Hematopoietic multipotent progenitor cell treated with erythropoietin and hydrocortisone succinate and interleukin-3 and kit ligand, for 4 days (in vitro differentiated cells): ENCODE data around the gene CDH4.

ENCODE experiments used
- DNase-seq: peaks from one replicate; pipeline ENCODE4 v3.0.0-alpha.2; 2015

The CDH4 gene

DNA sequence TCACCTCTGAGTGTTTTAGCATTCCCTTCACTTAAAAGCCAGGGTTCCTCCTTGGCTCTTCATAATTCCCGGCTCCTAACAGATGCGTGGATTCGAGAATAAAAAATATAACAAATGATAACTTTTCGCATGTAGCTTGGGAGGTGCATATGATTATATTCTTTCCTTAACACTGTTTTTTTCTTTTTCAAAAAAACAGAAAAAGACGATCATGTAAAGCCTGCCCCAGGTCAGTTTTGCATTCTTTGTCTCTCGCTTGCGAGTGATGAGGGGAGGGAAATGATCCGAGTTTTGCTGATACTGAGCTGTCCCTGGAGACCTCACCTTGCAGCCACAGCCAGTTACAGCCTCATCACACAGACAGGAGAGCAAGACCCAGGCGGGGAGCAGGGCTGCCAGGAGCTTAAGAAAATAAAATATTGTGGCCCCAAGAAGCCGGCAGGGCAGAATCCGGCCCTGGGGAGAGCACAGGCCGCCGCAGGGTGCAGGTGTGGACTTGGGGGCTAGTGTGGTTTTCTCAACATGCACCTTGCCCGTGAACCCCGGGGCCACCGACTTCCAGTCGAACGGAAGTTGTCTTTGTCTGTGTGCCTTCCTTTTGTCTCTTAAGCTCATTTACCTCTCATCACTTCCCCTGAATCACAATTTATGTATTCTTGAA, 511.8 kb downstream of the CDH4 start:
- DNase-seq = no peak

DNA sequence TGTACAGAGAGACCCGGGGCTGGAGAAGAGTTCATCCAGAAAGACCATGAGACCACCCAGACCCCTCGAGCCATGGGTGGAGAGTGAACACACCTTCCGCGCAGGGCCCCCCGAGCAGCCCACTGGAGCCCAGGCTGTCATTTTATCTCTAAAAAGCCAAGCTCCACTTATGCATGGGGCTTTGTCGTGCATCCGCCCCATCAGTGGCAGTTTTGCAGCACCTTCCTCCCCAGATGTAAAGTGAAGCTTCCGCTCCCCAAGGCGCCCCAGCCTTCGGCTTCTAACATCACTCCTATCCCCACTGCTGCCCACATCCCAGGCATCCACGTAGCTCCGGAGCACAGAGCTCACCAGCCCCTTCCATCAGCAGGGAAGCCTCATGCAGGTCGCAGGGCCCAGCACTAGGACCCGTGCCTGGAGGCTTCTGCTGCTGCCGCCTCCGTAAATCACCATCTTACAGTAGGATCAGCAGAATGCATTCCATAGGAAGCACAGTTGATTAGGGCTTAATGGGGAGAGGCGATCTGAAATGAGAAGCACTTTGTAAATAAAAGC, 512.5 kb downstream of the CDH4 start:
- no peak for DNase-seq

DNA sequence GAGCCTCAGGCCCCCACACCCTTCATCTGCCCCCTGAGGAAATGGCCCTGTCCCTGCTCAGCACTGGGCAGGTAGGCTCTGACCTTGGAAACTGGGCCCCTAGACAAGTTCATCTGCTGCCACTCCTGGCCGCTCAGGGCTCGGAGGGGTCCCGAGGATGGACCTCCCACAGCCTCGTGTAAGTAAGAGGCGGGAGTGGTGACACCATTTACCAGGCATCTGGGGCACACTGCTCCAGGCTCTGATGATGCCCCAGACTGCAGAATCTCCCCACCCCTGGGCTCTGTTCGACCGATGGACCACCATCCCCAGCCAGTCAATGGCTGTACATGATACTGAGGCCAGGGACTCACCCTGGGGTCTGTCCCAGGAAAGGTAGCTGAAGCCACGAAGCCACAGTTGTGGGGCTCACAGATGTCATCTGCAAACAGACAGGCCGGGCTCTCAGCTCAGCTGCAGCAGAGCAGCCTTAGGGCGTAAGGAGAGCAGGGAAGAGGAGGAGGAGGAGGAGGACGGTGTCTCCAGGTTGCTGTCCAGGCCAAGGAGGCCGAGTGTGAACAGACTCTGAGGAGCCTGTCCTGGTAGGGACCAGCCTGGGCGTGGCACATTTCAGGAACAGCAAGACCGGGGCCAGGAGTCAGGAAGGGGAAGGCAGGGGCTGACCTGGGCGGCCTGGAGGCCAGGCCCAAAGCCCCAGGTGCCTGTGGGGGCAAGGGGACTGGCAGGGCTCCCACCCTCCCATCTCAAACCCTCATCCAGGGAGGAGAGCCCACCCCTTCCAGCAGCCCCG, 513.2 kb downstream of the CDH4 start:
- DNase-seq = no peak

GRCh38 chr20:61765871-61766654, 514.0 kb downstream of the CDH4 start:
- no peak for DNase-seq

DNA sequence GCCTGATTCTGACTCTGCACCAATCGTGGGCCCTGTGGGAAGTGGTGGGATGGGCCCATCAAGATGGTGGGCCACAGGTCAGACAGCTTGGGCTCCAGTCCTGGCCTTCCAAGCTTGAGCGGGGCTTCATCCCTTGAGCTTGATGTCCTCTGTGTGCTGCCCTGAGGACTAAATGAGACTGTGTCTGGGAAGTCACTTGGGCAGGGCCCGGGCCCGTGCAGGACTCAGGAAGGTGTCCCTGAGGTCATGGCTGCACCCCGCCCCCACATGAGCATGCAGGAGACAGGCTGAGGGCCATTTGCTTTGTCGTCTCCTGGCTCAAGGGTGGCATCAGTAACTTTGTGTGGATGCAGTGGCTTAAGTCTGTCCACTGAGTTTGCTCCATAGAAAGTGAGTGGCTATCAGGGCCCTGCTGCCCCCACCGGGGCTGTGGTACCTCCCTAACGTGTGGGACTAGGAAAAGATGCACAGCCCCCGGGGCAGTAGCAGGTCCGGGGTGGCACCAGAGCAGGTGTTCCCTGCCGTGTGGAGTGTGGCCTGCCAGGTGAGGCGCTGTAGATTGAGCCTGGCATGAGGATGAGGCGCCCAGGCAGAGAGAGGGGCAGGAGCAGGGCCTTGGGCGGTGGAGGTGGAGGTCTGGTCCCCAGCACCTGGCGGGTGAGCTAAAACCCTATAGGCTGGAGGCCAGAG, 515.0 kb downstream of the CDH4 start:
- DNase-seq = no peak

DNA sequence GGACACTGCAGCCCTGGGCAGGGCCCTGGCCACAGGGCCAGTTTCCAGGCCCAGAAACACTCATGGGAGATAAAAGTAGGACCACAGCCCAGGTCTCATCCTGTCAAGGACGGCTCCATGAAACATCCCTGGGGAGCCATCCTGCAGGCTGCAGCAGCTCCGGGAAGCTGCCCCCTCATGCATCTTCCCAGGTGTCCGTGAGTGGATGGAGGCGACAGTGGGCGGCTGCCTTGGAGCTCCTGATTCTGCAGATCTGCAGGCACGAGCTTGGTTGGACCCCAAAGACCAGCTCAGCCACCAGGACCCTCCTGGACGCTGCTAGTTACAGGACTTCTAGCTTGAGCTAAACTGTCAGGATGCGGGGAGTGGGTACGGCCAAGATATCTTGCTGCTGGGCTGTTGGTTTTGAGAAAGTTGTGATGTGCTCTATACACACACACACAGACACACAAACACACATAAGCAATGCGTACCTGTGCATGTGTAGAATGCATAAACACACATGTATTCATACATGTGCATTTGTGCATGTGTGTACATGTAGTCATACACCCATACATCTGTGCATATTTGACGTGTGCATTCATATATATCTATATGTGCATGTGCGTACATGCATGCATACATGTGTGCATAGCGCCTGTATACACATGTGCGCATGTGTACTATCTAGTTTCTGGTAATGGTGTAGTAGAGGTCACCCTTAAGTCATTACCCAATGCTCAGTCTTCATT, 515.9 kb downstream of the CDH4 start:
- no peak for DNase-seq

DNA sequence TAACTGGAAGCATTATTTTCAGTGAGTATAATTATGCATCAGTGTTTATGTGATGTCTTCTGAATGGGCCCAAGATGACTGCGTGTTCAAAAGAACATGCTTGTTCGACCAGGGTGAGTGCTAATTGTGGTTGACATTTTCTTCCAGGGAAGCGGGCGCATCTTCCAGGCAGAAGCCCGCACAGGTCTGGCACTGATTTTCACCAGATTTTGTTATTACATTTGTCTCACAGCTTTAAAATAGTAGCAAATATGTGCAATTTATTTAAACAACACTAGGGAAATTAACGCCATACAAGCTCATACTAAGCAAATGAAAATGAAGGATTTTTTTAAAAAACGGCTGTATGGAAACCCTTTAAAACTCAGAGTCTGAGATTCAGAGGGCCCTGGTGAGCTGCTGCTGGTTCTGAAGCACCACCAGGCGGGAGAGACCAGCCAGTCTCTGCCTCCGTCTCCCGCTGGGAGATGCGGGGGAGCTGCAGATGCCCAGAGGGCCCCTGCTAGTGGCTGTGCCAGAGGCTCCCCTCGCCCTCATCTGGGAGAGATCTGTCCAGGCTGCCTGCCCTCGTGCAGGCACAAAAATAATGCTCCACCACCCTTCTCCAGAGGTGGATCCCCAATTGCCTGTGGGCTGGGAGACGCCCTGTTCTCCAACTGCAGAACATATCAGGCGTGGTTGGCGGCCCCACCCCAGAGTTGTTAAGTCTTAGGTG, 516.7 kb downstream of the CDH4 start:
- no peak for DNase-seq

GRCh38 chr20:61769286-61769832, 517.3 kb downstream of the CDH4 start:
- DNase-seq = no peak

GRCh38 chr20:61770113-61770585, 518.1 kb downstream of the CDH4 start:
- no peak for DNase-seq

DNA sequence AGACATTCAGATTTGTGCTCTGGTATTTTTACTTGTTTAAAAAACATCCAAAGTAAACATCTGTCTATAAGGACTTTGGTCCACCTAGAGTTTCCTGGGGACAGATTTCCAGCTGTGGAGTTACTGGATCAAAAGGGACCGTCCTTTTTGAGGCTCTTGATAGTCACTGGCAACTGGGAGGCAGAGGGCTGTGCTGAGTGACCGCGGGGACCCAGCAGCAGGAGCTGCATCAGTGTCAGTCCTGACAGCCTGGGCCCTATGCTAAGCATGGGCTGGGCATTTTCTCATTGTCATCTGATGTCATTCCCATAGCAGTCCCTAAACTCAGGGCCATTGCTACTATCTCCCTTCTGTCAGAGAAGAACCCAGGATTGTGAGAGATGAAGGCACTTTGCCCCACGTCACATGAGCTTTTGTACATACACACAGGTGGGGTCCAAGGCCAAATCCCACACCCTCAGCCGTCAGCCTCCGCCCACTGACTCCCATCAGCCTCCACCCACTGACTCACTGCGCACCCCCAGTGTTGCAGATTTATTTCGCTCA, 519.8 kb downstream of the CDH4 start:
- DNase-seq = no peak

DNA sequence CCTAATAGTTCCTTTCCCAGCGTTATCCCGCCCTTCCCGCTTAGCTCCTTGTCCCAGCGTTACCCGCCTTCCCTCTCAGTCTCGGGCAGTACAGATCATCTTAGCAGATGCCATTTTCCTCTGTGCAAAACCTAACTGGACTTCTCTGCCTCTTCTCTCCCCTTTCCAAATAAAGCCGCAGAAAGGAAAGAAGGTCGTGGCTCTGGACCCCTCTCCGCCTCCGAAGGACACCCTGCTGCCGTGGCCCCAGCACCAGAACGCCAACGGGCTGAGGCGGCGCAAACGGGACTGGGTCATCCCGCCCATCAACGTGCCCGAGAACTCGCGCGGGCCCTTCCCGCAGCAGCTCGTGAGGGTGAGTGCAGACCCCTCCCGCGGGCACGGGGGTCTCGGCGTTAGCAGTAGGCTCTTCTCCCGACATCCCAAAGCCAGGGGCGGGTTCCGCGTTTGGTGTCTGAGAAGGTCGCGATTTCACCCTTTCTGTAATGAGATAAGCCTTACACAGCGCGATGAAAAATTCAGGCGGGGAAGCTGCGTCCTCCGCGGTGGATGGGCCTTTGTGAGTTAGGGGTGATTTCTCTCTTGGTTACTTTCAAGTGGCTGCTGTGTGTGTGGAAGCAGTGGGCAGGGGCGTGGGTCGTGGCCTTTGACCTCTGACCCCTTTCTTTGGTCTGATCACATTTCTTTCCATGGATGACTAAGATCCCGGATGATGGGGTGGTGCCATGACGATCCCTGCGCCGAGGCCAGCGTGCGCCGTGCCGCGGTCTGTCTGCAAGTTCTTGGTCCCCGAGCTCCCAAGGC, 521.0 kb downstream of the CDH4 start:
- DNase-seq = no peak

DNA sequence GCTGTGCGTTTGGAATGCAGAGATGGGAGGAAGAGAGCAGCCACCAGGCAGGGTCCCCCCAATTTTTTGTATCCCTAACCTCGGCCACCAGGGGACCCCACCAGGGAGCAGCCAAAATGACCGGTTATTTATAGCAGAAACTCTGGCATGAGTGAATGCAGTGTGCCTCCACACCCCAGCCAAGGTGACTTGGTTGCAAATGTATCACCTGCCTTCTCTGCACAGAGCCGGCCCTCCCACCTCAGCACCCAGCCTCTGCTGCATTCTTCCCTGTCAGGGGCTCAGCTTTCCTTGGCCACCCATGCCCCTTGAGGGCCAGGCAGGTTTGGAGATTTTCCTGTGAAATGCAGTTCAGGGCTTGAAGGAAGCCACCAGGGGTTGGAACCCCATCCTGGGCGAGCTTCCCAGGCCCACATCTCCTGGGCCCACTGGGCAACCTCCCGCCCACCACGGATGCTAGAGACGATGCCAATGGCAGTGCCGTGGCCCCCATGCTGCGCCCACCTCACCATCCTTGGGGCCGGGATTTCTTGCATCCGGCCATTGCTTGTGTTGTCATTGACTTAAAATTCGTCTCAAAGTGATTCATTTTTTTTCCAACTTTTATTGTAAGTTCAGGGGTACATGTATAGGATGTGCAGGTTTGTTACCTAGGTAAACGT, 522.0 kb downstream of the CDH4 start:
- DNase-seq = no peak

DNA sequence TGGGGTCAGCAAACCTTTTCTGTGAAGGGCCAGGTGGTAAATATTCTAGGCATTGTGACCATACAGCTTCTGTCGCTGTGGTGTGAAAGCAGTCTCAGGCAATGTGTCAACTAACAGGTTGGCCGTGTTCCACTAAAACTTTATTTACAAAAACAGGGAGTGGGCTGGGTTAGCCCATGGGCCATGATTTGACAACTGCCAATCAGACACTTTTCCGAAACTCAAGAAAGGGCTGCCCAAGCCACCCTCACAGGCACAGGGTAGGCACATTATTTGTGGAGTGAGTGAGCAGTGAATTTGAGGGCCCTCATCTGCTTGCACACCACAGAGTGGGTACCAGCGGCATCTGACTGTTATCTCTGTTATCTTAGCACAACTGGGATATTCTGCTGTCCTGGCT, 523.4 kb downstream of the CDH4 start:
- DNase-seq = no peak

GRCh38 chr20:61776491-61777075, 524.5 kb downstream of the CDH4 start:
- DNase-seq = no peak

DNA sequence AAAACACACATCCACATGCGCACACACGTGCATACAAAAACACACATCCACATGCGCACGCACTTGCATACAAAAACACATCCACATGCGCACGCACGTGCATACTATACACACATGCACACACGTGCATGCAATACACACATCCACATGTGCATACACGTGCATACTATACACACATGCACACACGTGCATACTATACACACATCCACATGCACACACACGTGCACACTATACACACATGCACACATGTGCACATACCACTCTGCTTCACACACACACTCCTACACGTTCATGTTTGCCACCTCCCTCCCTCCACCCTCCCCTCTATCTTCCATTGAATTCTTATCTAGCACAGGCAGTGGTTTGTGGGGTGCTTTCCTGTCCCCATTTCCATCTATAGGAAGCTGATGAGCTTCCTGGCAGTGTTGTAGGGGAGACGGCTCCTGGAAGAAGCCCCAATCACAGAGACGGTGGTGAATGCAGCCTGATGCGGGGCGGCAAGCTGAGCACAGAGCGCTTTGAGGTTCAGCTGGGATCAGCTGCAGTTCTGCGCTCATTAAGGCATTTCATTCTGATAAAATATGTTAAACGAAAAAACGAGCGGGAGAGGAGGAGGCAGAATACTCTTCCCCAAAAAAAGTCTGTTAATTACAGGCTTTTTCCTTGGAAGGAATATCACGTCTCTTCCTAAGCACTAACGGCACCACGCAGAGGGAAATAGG, 525.9 kb downstream of the CDH4 start:
- no peak for DNase-seq

- no peak for DNase-seq
Measured at GRCh38 chr20:61778495-61778863, 526.4 kb downstream of the CDH4 start.

GRCh38 chr20:61779176-61779965, 527.3 kb downstream of the CDH4 start:
- DNase-seq = no peak
